Activated CD8-positive, alpha-beta T cell treated with anti-CD3 and anti-CD28 coated beads, Interleukin-2, amount 10 ng/mL, durations not matched to agents 7 days and 5 days (primary cell): Measurements from ENCODE around the gene POSTN. TPM values are rescaled to one million over a fixed set of nuclear protein-coding genes. Genes with fewer than 3 reads are reported as not detected.
"Not testable (repeated sequence)": the region's sequence is repeated elsewhere in the genome, so short reads cannot be mapped to it uniquely, and the experiment has no call there.

Source experiments
- ATAC-seq: fragments of 150-1000 bp; cut with Tn5 transposase; one replicate; pipeline ENCODE4 v1.10.0; 2021; ENCODE audit warnings: moderate library complexity
- CTCF ChIA-PET: fragments of 350-600 bp; sonication (Branson Sonifier 250); formaldehyde crosslinking; loops from one replicate; lab custom pipeline; 2021; ENCODE audit warnings: antibody characterized with exemption; lab: Charles Lee
- POLR2A ChIA-PET: fragments of 350-600 bp; sonication (Branson Sonifier 250); formaldehyde crosslinking; loops from one replicate; lab custom pipeline; 2021; ENCODE audit warnings: antibody characterized with exemption; lab: Charles Lee
- DNase-seq: peaks from one replicate; pipeline ENCODE4 v3.0.0-alpha.2; 2020
- H3K27ac Mint-ChIP-seq: one replicate; pipeline ENCODE4 v1.8.0; 2021; ENCODE audit warnings: mild to moderate bottlenecking, mixed read lengths
- H3K27me3 Mint-ChIP-seq: one replicate; pipeline ENCODE4 v1.8.0; 2021; ENCODE audit warnings: low read depth, mixed read lengths
- H3K36me3 Mint-ChIP-seq: one replicate; pipeline ENCODE4 v1.8.0; 2021; ENCODE audit warnings: low read depth, mixed read lengths
- H3K4me1 Mint-ChIP-seq: one replicate; pipeline ENCODE4 v1.8.0; 2021; ENCODE audit warnings: low read depth, mixed read lengths
- H3K4me3 Mint-ChIP-seq: one replicate; pipeline ENCODE4 v1.8.0; 2021; ENCODE audit warnings: mild to moderate bottlenecking, mixed read lengths
- H3K9me3 Mint-ChIP-seq: one replicate; pipeline ENCODE4 v1.8.0; 2022; ENCODE audit warnings: mixed read lengths; ENCODE audit not compliant: insufficient read depth
- total RNA-seq, 2 experiments: library from RNA; stranded (reverse); gene quantifications; one replicate each; pipeline ENCODE4 v1.2.3, GENCODE V29; 2021

The POSTN gene
- total RNA-seq, 2 experiments from 2014 or later: not detected

- H3K27ac Mint-ChIP-seq: no peak overlapping the region
- POLR2A ChIA-PET: no interaction called here
- ATAC-seq: no peak
- H3K36me3 Mint-ChIP-seq: no peaks in the 10 kb centered on the region
- no peaks in the 10 kb centered on the region for H3K27me3 Mint-ChIP-seq
- H3K4me1 Mint-ChIP-seq: no peaks in the 10 kb centered on the region
- CTCF ChIA-PET: no interaction called here
- no peaks in the 10 kb centered on the region for H3K9me3 Mint-ChIP-seq
- no peak for DNase-seq
- no peak overlapping the region for H3K4me3 Mint-ChIP-seq
Measured at GRCh38 chr13:37594550-37594949, 4.0 kb downstream of the POSTN start.

GRCh38 chr13:37589381-37589780, 9.2 kb downstream of the POSTN start:
- CTCF ChIA-PET, ATAC-seq, H3K36me3 Mint-ChIP-seq, H3K9me3 Mint-ChIP-seq, H3K4me3 Mint-ChIP-seq, POLR2A ChIA-PET, DNase-seq, H3K27ac Mint-ChIP-seq, H3K27me3 Mint-ChIP-seq, H3K4me1 Mint-ChIP-seq: not testable (repeated sequence)

- Mint-ChIP-seq H3K36me3 (no peaks in the 10 kb centered on the region), H3K4me3 (no peak overlapping the region), H3K9me3 (peaks cover 4% of the 10 kb centered on the region), H3K27ac (no peak overlapping the region), H3K4me1 (no peaks in the 10 kb centered on the region), H3K27me3 (no peaks in the 10 kb centered on the region)
- CTCF ChIA-PET: no interaction called here
- POLR2A ChIA-PET: no interaction called here
- DNase-seq (no peak), ATAC-seq (no peak)
Measured at GRCh38 chr13:37587236-37587635, 11.3 kb downstream of the POSTN start.

GRCh38 chr13:37586164-37586563, 12.4 kb downstream of the POSTN start:
- POLR2A ChIA-PET: no interaction called here
- Mint-ChIP-seq H3K9me3 (peaks cover 5% of the 10 kb centered on the region), H3K4me3 (no peak overlapping the region), H3K4me1 (no peaks in the 10 kb centered on the region), H3K27ac (no peak overlapping the region), H3K36me3 (no peaks in the 10 kb centered on the region), H3K27me3 (no peaks in the 10 kb centered on the region)
- CTCF ChIA-PET: no interaction called here
- ATAC-seq (no peak), DNase-seq (no peak)

DNA sequence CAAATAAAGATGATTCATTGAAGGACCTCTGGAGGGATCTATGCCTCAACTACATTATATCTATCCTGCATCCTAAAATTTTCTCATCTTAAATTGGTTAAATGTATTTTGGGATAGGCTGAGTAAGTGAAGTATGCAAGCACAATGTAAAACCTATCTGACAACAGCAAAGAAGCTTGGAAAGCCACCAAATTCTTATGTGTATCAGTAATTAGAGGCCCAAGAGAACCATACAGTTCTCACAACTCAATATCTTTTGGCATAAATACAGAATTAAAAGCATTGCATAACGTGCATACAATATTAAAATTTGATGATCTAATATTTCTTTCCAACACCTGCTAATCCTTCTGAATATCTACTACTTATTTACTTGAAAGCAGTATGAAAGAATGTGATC, 13.0 kb downstream of the POSTN start:
- no peak for ATAC-seq
- POLR2A ChIA-PET: no interaction called here

GRCh38 chr13:37576601-37577000, 22.0 kb downstream of the POSTN start:
- ATAC-seq (no peak), DNase-seq (no peak)
- Mint-ChIP-seq H3K27me3 (no peaks in the 10 kb centered on the region), H3K27ac (no peak overlapping the region), H3K4me1 (no peaks in the 10 kb centered on the region), H3K4me3 (no peak overlapping the region), H3K36me3 (no peaks in the 10 kb centered on the region), H3K9me3 (no peaks in the 10 kb centered on the region)
- CTCF ChIA-PET: no interaction called here
- POLR2A ChIA-PET: no interaction called here

More for the DNA sequence above, 13.0 kb downstream of the POSTN start:
- DNase-seq: no peak
- Mint-ChIP-seq H3K27me3 (no peaks in the 10 kb centered on the region), H3K27ac (no peak overlapping the region), H3K4me3 (no peak overlapping the region), H3K36me3 (no peaks in the 10 kb centered on the region), H3K4me1 (no peaks in the 10 kb centered on the region), H3K9me3 (peaks cover 5% of the 10 kb centered on the region)
- CTCF ChIA-PET: no interaction called here

DNA sequence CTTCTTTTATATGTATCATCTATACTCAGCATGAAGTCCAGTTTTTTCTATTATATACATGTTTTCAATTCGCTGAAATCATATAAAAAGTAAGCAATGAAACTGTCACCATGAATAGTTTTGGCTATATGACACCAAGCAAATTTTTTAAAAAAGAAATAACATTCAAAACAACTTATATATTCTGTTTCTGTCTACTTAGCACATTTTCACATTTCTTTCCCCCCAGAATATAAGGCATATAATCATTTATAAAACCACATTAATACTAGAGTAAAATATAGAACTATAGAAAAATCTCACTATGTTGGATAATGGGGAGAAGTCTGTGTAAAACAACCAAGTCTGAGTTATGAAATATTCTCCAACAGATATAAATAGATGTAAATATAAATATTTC, 33.1 kb downstream of the POSTN start:
- POLR2A ChIA-PET: no interaction called here
- H3K27ac Mint-ChIP-seq: no peak overlapping the region
- no peaks in the 10 kb centered on the region for H3K9me3 Mint-ChIP-seq
- no peaks in the 10 kb centered on the region for H3K4me1 Mint-ChIP-seq
- ATAC-seq (no peak), DNase-seq (no peak)
- no peaks in the 10 kb centered on the region for H3K36me3 Mint-ChIP-seq
- H3K27me3 Mint-ChIP-seq: no peaks in the 10 kb centered on the region
- CTCF ChIA-PET: no interaction called here
- no peak overlapping the region for H3K4me3 Mint-ChIP-seq

DNA sequence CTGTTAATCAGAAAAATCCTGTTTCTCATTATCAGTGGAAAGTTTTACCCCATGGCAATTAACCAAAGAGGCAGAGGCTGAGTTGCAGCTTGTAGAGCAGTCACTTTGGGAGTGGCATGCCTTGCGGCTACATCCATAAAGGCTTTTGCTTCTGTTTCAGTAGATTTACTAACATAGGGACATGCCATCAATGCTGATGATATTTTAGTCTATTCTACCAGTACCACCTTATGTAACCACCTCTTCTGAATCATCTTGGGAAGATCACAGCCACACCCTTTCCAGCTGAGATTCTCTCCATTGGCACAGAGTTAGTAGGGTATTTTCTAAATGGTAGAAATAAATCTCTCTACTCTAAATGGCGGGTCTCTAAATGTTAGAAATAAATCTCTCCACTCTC, 37.5 kb downstream of the POSTN start:
- ATAC-seq (no peak), DNase-seq (no peak)
- ChIA-PET POLR2A (no interaction called here), CTCF (no interaction called here)
- Mint-ChIP-seq H3K27ac (no peak overlapping the region), H3K36me3 (no peaks in the 10 kb centered on the region), H3K4me1 (no peaks in the 10 kb centered on the region), H3K4me3 (no peak overlapping the region), H3K27me3 (no peaks in the 10 kb centered on the region), H3K9me3 (peaks cover 7% of the 10 kb centered on the region)

DNA sequence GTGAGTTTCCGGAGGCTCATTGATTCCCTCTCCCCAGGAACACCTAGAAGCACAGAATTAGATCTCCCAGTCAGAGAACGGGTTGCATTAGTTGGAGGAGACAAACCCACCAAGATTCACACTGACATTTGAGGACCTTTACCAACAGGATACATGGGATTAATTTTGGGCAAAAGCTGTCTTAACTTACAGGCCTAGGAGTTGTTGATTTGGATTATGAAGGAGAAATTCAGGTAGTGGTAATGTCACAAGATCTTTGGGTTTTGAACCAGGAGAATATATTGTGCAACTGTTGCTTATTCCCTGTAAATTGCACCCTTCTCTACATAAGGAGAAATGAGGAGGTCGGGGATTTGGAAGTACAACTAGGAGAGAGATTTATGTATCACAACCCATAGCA, 38.0 kb downstream of the POSTN start:
- no peaks in the 10 kb centered on the region for H3K27me3 Mint-ChIP-seq
- ChIA-PET CTCF (no interaction called here), POLR2A (no interaction called here)
- H3K36me3 Mint-ChIP-seq: no peaks in the 10 kb centered on the region
- peaks cover 7% of the 10 kb centered on the region for H3K9me3 Mint-ChIP-seq
- no peak overlapping the region for H3K27ac Mint-ChIP-seq
- H3K4me1 Mint-ChIP-seq: no peaks in the 10 kb centered on the region
- ATAC-seq (no peak), DNase-seq (no peak)
- H3K4me3 Mint-ChIP-seq: no peak overlapping the region

DNA sequence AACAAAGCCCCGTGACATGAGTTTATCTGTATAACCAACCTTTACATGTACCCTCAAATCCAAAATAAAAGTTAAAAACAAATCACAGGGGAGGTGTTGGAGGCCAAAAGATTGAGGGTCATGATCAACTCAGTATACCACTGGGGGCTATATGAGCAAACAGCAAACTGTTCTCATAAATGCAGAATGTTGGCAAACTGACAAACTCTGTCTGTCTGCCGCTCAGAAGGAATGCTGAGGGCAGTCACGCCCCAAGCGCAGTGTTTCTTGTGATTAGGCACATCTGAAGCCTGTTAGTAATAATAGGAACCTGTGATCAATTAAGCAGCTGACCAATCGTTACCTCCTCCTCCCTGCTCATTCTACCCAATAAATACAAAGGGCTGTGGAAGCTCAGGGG, 39.8 kb downstream of the POSTN start:
- H3K27ac Mint-ChIP-seq, H3K9me3 Mint-ChIP-seq, H3K4me3 Mint-ChIP-seq, H3K36me3 Mint-ChIP-seq, H3K27me3 Mint-ChIP-seq, CTCF ChIA-PET, POLR2A ChIA-PET, ATAC-seq, DNase-seq, H3K4me1 Mint-ChIP-seq: not testable (repeated sequence)

DNA sequence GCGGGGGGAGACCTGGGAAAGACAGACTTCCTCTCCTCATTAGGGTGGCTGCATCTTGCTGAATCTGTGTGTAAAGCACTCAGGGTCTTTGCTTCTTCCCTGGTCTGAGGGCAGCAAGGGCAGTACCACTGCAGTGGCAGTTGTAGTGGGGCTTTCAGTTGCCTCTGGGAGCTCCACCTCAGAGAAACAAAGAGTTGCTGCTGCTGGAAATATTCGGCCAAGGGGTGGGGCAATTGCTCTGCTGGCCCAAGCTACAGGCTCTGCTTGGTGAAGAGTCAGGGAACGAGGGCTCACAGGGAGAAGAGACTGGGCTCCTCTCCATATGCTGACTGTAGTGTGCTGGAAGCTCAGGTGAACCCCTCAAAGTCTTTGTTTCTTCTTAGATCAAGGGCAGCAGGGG, 52.5 kb downstream of the POSTN start:
- Mint-ChIP-seq H3K36me3 (no peaks in the 10 kb centered on the region), H3K27ac (no peak overlapping the region), H3K9me3 (peaks cover 30% of the 10 kb centered on the region), H3K4me3 (no peak overlapping the region), H3K27me3 (no peaks in the 10 kb centered on the region), H3K4me1 (no peaks in the 10 kb centered on the region)
- ChIA-PET CTCF (no interaction called here), POLR2A (no interaction called here)
- DNase-seq: no peak
- ATAC-seq: no peak

DNA sequence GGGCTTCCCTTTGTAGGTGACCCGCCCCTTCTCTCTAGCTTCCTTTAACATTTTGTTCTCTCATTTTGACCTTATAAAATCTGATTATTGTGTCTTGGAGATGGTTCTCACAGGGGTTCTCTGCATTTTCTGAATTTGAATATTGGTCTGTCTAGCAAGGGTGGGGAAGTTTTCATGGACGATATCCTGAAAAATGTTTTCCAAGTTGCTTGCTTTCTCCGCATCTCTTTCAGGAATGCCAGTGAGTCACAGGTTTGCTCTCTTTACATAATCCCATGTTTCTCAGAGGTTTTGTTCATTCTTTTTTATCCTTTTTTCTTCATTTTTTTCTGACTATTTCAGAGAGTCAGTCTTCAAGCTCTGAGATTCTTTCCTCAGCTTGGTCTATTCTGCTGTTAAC, 53.6 kb downstream of the POSTN start:
- CTCF ChIA-PET: no interaction called here
- Mint-ChIP-seq H3K9me3 (peaks cover 33% of the 10 kb centered on the region), H3K27me3 (no peaks in the 10 kb centered on the region), H3K36me3 (no peaks in the 10 kb centered on the region), H3K4me3 (no peak overlapping the region), H3K27ac (no peak overlapping the region), H3K4me1 (no peaks in the 10 kb centered on the region)
- no peak for ATAC-seq
- POLR2A ChIA-PET: no interaction called here
- no peak for DNase-seq

DNA sequence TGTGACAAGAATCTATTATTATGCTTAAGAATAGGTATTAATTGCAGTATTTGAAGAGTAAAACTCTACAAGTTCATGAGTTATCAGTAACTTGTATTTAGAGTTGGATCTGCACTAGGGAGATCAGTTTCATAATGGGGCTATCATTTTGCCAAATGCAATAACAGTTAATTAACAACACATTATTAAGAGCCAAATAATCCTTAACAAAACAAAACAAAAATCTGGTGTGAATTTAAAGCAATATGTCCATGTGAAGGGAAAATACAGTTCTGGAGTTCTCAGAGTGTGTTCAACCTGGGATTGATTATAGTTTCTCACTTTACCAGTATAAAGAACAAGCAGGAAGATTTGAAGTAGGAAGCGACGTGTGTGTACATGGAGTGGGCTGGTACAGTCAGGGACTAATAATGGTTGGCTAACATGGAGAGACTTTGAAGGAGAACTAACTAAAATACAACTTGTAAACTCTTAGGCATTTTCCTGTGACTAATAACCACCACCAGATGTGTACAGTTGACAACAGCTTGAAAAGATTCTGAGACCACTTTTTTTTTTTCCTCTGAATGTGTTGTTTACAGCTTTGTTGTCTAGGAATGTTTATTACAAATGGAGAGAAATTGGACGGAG, 58.5 kb downstream of the POSTN start:
- ChIA-PET POLR2A (no interaction called here), CTCF (no interaction called here)
- Mint-ChIP-seq H3K4me3 (no peak overlapping the region), H3K9me3 (peaks cover 14% of the 10 kb centered on the region), H3K36me3 (no peaks in the 10 kb centered on the region), H3K27me3 (no peaks in the 10 kb centered on the region), H3K27ac (no peak overlapping the region), H3K4me1 (no peaks in the 10 kb centered on the region)
- ATAC-seq (no peak), DNase-seq (no peak)
